ENCODE measurements around the gene FSIP1.

Gene FSIP1

GRCh38 chr15:39786447-39787056 is 3.9 kb upstream of the FSIP1 start:
- H3K9me3 ChIP-seq (ENCODE audit: severe bottlenecking), result no peaks in the 10 kb centered on the region

GRCh38 chr15:39785841-39786240 is 3.2 kb upstream of the FSIP1 start:
- TF ChIP-seq CTCF (IDR thresholded peaks at IDR 0.05; ENCODE audit: low read depth, low read length), result no peak
- H3K36me3 ChIP-seq, result no peaks in the 10 kb centered on the region
- no peak overlapping the region for H3K27ac ChIP-seq
- H3K4me3 ChIP-seq (ENCODE audit: low read depth, low read length), result no peak overlapping the region
- no peaks in the 10 kb centered on the region for H3K9me3 ChIP-seq (ENCODE audit: severe bottlenecking)
- H3K27me3 ChIP-seq (ENCODE audit: insufficient read depth, low read depth, severe bottlenecking), result no peaks in the 10 kb centered on the region
- DNase-seq, result no peak

More at GRCh38 chr15:39786447-39787056, 3.9 kb upstream of the FSIP1 start:
- Histone ChIP-seq H3K27me3 (ENCODE audit: insufficient read depth, low read depth, severe bottlenecking) (no peaks in the 10 kb centered on the region), H3K4me3 (ENCODE audit: low read depth, low read length) (no peak overlapping the region), H3K27ac (no peak overlapping the region), H3K36me3 (no peaks in the 10 kb centered on the region)
- TF ChIP-seq CTCF (IDR thresholded peaks at IDR 0.05; ENCODE audit: low read depth, low read length), result peak; percentile 42
- DNase-seq, result no peak

- H3K27ac ChIP-seq, result no peak overlapping the region
Observed at GRCh38 chr15:39785139-39785538, 2.5 kb upstream of the FSIP1 start.

GRCh38 chr15:39784638-39785037 is 2.0 kb upstream of the FSIP1 start:
- DNase-seq, result no peak
- H3K27ac ChIP-seq, result no peak overlapping the region
- H3K36me3 ChIP-seq, result no peaks in the 10 kb centered on the region
- no peaks in the 10 kb centered on the region for H3K27me3 ChIP-seq (ENCODE audit: insufficient read depth, low read depth, severe bottlenecking)
- TF ChIP-seq CTCF (IDR thresholded peaks at IDR 0.05; ENCODE audit: low read depth, low read length), result no peak
- H3K4me3 ChIP-seq (ENCODE audit: low read depth, low read length), result no peak overlapping the region
- no peaks in the 10 kb centered on the region for H3K9me3 ChIP-seq (ENCODE audit: severe bottlenecking)

More at GRCh38 chr15:39785139-39785538, 2.5 kb upstream of the FSIP1 start:
- no peaks in the 10 kb centered on the region for H3K27me3 ChIP-seq (ENCODE audit: insufficient read depth, low read depth, severe bottlenecking)
- no peaks in the 10 kb centered on the region for H3K9me3 ChIP-seq (ENCODE audit: severe bottlenecking)
- no peak for DNase-seq
- no peaks in the 10 kb centered on the region for H3K36me3 ChIP-seq
- TF ChIP-seq CTCF (IDR thresholded peaks at IDR 0.05; ENCODE audit: low read depth, low read length), result no peak
- no peak overlapping the region for H3K4me3 ChIP-seq (ENCODE audit: low read depth, low read length)

- DNase-seq, result no peak
- Histone ChIP-seq H3K27ac (no peak overlapping the region), H3K9me3 (ENCODE audit: severe bottlenecking) (no peaks in the 10 kb centered on the region), H3K36me3 (no peaks in the 10 kb centered on the region), H3K27me3 (ENCODE audit: insufficient read depth, low read depth, severe bottlenecking) (no peaks in the 10 kb centered on the region), H3K4me3 (ENCODE audit: low read depth, low read length) (no peak overlapping the region)
- no peak for TF ChIP-seq CTCF (IDR thresholded peaks at IDR 0.05; ENCODE audit: low read depth, low read length)
Observed at GRCh38 chr15:39784125-39784524, 1.5 kb upstream of the FSIP1 start.
